ENCODE measurements around the gene KRT80.
A peak's percentile ranks its signal among the peaks of the same experiment; 100 is the strongest.

The KRT80 gene

GRCh38 chr12:52197371-52198231 is 5.8 kb upstream of the KRT80 start:
- DNase-seq: peak in 1 of 2 donors; percentile 80

GRCh38 chr12:52195065-52195730 is 3.4 kb upstream of the KRT80 start:
- peak in 1 of 2 donors; percentile 78 for DNase-seq

GRCh38 chr12:52193991-52194390 is 2.2 kb upstream of the KRT80 start:
- peak in 1 of 2 donors; percentile 25 for DNase-seq

- DNase-seq: no peak
Observed at GRCh38 chr12:52193532-52193931, 1.7 kb upstream of the KRT80 start.

GRCh38 chr12:52190860-52191729 is 719 bp downstream of the KRT80 start:
- DNase-seq: no peak

- no peak for DNase-seq
Observed at GRCh38 chr12:52189376-52190174, 2.2 kb downstream of the KRT80 start.

- no peak for DNase-seq
Observed at GRCh38 chr12:52188658-52189057, 3.2 kb downstream of the KRT80 start.

- no peak for DNase-seq
Observed at GRCh38 chr12:52187640-52188039, 4.2 kb downstream of the KRT80 start.

GRCh38 chr12:52187206-52187605 is 4.6 kb downstream of the KRT80 start:
- no peak for DNase-seq

GRCh38 chr12:52186118-52186840 is 5.5 kb downstream of the KRT80 start:
- DNase-seq: no peak

GRCh38 chr12:52185400-52185967 is 6.3 kb downstream of the KRT80 start:
- no peak for DNase-seq

GRCh38 chr12:52184813-52185212 is 7.0 kb downstream of the KRT80 start:
- no peak for DNase-seq

- DNase-seq: no peak
Observed at GRCh38 chr12:52183971-52184370, 7.8 kb downstream of the KRT80 start.

GRCh38 chr12:52183544-52183910 is 8.3 kb downstream of the KRT80 start:
- no peak for DNase-seq

- no peak for DNase-seq
Observed at GRCh38 chr12:52182898-52183543, 8.8 kb downstream of the KRT80 start.

GRCh38 chr12:52182384-52182783 is 9.4 kb downstream of the KRT80 start:
- DNase-seq: no peak

- no peak for DNase-seq
Observed at GRCh38 chr12:52181746-52182145, 10.1 kb downstream of the KRT80 start.

GRCh38 chr12:52180971-52181628 is 10.7 kb downstream of the KRT80 start:
- DNase-seq: no peak

- no peak for DNase-seq
Observed at GRCh38 chr12:52179396-52179973, 12.3 kb downstream of the KRT80 start.

GRCh38 chr12:52178984-52179383 is 12.8 kb downstream of the KRT80 start:
- no peak for DNase-seq
